Retinal pigment epithelial cell (primary cell): ENCODE data around the gene PLCB4.

ENCODE experiments used
- DNase-seq: peaks from one replicate; pipeline ENCODE4 v3.0.0-alpha.2; 2010; ENCODE audit warnings: low read depth
- H3K4me3 ChIP-seq: 2 replicates; pipeline ENCODE4 v1.5.1; 2011; ENCODE audit warnings: mild to moderate bottlenecking, low read length, control low read depth, moderate library complexity
- CTCF ChIP-seq: conservative IDR thresholded peaks from 2 replicates; pipeline ENCODE4 v1.5.1; 2011; ENCODE audit warnings: low read depth, low read length, control low read depth, inconsistent platforms

PLCB4 gene

DNA sequence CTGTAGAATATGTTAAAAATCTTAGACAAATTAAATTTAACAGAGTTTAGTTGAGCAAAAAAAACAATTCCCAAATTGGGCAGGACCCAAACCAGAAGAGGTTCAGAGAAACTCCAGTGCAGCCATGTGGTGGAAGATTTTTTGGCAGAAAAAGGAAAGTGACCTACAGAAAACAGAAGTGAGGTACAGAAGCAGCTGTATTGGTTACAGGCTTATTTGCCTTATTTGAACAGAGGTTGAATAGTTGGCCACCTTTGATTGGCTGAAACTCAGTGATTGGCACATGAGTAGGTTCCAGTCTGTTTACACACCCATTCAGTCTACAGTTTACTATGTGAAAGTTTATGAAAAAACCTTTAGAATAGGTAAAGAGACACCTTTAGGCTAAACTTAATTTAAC, 334.6 kb downstream of the PLCB4 start:
- DNase-seq, result no peak
- no peak overlapping the region for H3K4me3 ChIP-seq
- TF ChIP-seq CTCF, result no peak

- DNase-seq, result no peak
- H3K4me3 ChIP-seq, result no peak overlapping the region
- TF ChIP-seq CTCF, result peak; percentile 79
These were observed 339.0 kb downstream of the PLCB4 start for GRCh38 chr20:9407805-9408421.

GRCh38 chr20:9408422-9409300, 339.8 kb downstream of the PLCB4 start:
- no peak for TF ChIP-seq CTCF
- no peak overlapping the region for H3K4me3 ChIP-seq
- DNase-seq, result no peak

GRCh38 chr20:9409352-9409751, 340.5 kb downstream of the PLCB4 start:
- H3K4me3 ChIP-seq, result no peak overlapping the region
- TF ChIP-seq CTCF, result no peak
- DNase-seq, result no peak

- TF ChIP-seq CTCF, result no peak
- DNase-seq, result no peak
- no peak overlapping the region for H3K4me3 ChIP-seq
These were observed 341.1 kb downstream of the PLCB4 start for GRCh38 chr20:9409981-9410380.

GRCh38 chr20:9411833-9412232, 342.9 kb downstream of the PLCB4 start:
- H3K4me3 ChIP-seq, result no peak overlapping the region
- DNase-seq, result no peak
- no peak for TF ChIP-seq CTCF

DNA sequence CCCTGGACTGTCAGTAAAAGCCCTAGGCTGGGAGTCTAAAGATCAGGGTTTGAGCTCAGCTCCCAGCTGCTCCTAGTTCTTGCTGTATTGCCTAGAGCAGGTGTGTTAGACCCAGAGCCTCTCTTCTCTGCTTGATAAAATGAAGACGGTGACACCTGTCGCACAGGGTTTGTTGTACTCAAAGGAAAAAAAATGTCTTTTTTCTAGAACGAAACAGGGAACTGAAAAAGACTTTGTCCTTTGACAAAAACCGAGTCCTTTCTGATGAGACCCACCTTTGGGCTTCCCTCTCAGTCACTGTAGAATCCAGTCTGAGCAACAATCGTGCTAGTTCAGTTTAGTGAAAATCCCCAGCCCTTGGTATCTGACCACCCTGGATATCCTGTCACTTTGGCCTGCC, 343.4 kb downstream of the PLCB4 start:
- no peak overlapping the region for H3K4me3 ChIP-seq
- TF ChIP-seq CTCF, result no peak
- DNase-seq, result no peak
